Hepatocyte (in vitro differentiated cells): Measurements from ENCODE around the gene MMP10.

Source experiments
- CTCF ChIP-seq: fragments of 200-600 bp; sonication (generic); IDR thresholded peaks from 2 replicates; pipeline ENCODE4 v1.5.1; 2016; ENCODE audit warnings: antibody characterized with exemption, mild to moderate bottlenecking; ENCODE audit not compliant: poor library complexity
- EZH2 ChIP-seq: fragments of 200-600 bp; sonication (generic); IDR thresholded peaks from 2 replicates; pipeline ENCODE4 v1.6.1; 2016; ENCODE audit warnings: antibody characterized with exemption, mild to moderate bottlenecking, borderline replicate concordance

GRCh38 chr11:102762361-102762767, 18.1 kb downstream of the MMP10 start:
- no peak for TF ChIP-seq CTCF
- no peak for TF ChIP-seq EZH2
